ENCODE data around the gene KRT26. TPM values are rescaled to one million over a fixed set of nuclear protein-coding genes. Genes with fewer than 3 reads are reported as not detected.

Gene KRT26
- total RNA-seq, 1 experiment from 2014 or later = not detected

GRCh38 chr17:40760105-40761016 lies 11.6 kb downstream of the KRT26 start:
- no peak overlapping the region for H2BK15ac ChIP-seq (ENCODE audit: low read depth, low read length)
- no peak overlapping the region for H2AFZ ChIP-seq (ENCODE audit: low read length)
- no peak overlapping the region for H3K27ac ChIP-seq (ENCODE audit: insufficient read length, low read depth, low read length)
- H3K9me3 ChIP-seq (ENCODE audit: control insufficient read depth, low read depth, low read length) = peaks cover 4% of the 10 kb centered on the region
- H3K23ac ChIP-seq (ENCODE audit: insufficient read length, low read depth, low read length) = no peak overlapping the region
- no peak overlapping the region for H3K9ac ChIP-seq (ENCODE audit: extremely low read depth, insufficient read length, low read length)
- Mint-ChIP-seq H3K27ac (no peak overlapping the region), H3K9me3 (peaks cover 39 to 40% of the 10 kb centered on the region in 2 experiments), H3K27me3 (ENCODE audit: low read depth) (peaks cover 15% of the 10 kb centered on the region), H3K36me3 (ENCODE audit: insufficient read depth in 1 of 3, low read depth in 3 of 3) (peaks cover 3 to 6% (median 5%) of the 10 kb centered on the region in 3 experiments; a peak in 4 of 7 replicates), H3K4me3 (no peak overlapping the region), H3K4me1 (no peaks in the 10 kb centered on the region)
- no peak overlapping the region for H2BK12ac ChIP-seq (ENCODE audit: insufficient read length, low read depth, low read length)
- H2BK5ac ChIP-seq (ENCODE audit: insufficient read length, low read length) = no peak overlapping the region
- no peaks in the 10 kb centered on the region; the same call in 1 of the 2 replicates for H3K27me3 ChIP-seq (ENCODE audit: insufficient read depth, low read length)
- no peak overlapping the region for H2BK20ac ChIP-seq (ENCODE audit: low read depth, low read length, poor library complexity, severe bottlenecking)
- H3K4me1 ChIP-seq (ENCODE audit: insufficient read depth, low read length) = no peaks in the 10 kb centered on the region
- H3K18ac ChIP-seq (ENCODE audit: insufficient read length, low read depth, low read length) = no peak overlapping the region
- no peak overlapping the region for H4K8ac ChIP-seq (replicated peaks; ENCODE audit: insufficient read length, low read depth, low read length)
- H2AK5ac ChIP-seq (ENCODE audit: insufficient read length, low read length) = no peak overlapping the region
- H4K5ac ChIP-seq (ENCODE audit: insufficient read length, low read depth, low read length) = no peak overlapping the region
- no peak overlapping the region for H3T11ph ChIP-seq (ENCODE audit: low read length)
- H3K4me2 ChIP-seq (ENCODE audit: insufficient read depth, insufficient read length, low read length) = no peak overlapping the region
- H3K79me1 ChIP-seq (ENCODE audit: insufficient read depth, low read depth, low read length, poor library complexity, severe bottlenecking) = no peaks in the 10 kb centered on the region
- H4K91ac ChIP-seq (ENCODE audit: insufficient read length, low read depth, low read length) = no peak overlapping the region
- no peaks in the 10 kb centered on the region for H4K20me1 ChIP-seq (ENCODE audit: control insufficient read depth, insufficient read depth, insufficient read length)
- no peak overlapping the region for H3K56ac ChIP-seq (ENCODE audit: insufficient read length, low read depth, low read length)
- H3K4ac ChIP-seq (ENCODE audit: low read depth, low read length) = no peak overlapping the region
- no peak overlapping the region for H3K14ac ChIP-seq (ENCODE audit: insufficient read depth, low read length)
- no peak for TF ChIP-seq CTCF (conservative IDR thresholded peaks at IDR 0.05)
- H3K79me2 ChIP-seq (ENCODE audit: insufficient read depth, low read length) = no peaks in the 10 kb centered on the region
- no peak overlapping the region for H2BK120ac ChIP-seq (ENCODE audit: low read depth, low read length, poor library complexity, severe bottlenecking)
- no CpG with 5 or more reads among the region's 1 CpG for WGBS (ENCODE audit: extremely low coverage, insufficient read length, low lambda C conversion rate)
- DNase-seq = no peak
- H3K23me2 ChIP-seq (ENCODE audit: insufficient read length, low read depth, low read length, poor library complexity, severe bottlenecking) = no peaks in the 10 kb centered on the region
